HL-60 (cell line): ENCODE results near the gene NAALADL2.

Experiments used
- POLR2AphosphoS5 ChIP-seq: IDR thresholded peaks from 2 replicates; pipeline ENCODE4 v1.6.1; 2012; ENCODE audit warnings: low read depth
- TF ChIP-seq, protein P1 (sequence below): IDR thresholded peaks from 2 replicates; pipeline ENCODE4 v1.6.1; 2012; ENCODE audit warnings: low read depth; ENCODE audit not compliant: insufficient replicate concordance
- TF ChIP-seq, protein P2 (sequence below): IDR thresholded peaks from one replicate; pipeline ENCODE4 v1.5.1; 2011; ENCODE audit warnings: low read length, control low read depth, inconsistent platforms; ENCODE audit not compliant: insufficient read depth

DNA sequence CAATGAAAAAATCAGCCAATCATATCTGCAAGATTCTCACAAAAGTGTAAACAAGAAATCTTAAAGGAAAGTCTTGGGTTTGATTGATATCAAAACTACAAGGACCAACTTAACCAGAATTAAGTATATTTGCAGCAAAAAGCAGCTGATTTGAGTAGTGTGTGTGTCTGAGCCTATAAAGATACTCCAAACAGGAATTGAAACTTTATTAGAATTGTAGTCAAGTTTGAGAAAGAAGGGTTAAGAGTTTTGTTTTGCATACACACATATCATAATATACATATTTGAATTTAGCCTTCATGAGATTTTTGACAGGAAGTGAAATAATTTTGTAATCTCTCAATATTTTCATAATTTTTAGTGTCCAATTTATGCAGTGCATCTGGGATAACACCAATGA lies 300.1 kb downstream of the NAALADL2 start:
- TF ChIP-seq, protein P1, sequence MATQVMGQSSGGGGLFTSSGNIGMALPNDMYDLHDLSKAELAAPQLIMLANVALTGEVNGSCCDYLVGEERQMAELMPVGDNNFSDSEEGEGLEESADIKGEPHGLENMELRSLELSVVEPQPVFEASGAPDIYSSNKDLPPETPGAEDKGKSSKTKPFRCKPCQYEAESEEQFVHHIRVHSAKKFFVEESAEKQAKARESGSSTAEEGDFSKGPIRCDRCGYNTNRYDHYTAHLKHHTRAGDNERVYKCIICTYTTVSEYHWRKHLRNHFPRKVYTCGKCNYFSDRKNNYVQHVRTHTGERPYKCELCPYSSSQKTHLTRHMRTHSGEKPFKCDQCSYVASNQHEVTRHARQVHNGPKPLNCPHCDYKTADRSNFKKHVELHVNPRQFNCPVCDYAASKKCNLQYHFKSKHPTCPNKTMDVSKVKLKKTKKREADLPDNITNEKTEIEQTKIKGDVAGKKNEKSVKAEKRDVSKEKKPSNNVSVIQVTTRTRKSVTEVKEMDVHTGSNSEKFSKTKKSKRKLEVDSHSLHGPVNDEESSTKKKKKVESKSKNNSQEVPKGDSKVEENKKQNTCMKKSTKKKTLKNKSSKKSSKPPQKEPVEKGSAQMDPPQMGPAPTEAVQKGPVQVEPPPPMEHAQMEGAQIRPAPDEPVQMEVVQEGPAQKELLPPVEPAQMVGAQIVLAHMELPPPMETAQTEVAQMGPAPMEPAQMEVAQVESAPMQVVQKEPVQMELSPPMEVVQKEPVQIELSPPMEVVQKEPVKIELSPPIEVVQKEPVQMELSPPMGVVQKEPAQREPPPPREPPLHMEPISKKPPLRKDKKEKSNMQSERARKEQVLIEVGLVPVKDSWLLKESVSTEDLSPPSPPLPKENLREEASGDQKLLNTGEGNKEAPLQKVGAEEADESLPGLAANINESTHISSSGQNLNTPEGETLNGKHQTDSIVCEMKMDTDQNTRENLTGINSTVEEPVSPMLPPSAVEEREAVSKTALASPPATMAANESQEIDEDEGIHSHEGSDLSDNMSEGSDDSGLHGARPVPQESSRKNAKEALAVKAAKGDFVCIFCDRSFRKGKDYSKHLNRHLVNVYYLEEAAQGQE = no peak
- TF ChIP-seq, protein P2, sequence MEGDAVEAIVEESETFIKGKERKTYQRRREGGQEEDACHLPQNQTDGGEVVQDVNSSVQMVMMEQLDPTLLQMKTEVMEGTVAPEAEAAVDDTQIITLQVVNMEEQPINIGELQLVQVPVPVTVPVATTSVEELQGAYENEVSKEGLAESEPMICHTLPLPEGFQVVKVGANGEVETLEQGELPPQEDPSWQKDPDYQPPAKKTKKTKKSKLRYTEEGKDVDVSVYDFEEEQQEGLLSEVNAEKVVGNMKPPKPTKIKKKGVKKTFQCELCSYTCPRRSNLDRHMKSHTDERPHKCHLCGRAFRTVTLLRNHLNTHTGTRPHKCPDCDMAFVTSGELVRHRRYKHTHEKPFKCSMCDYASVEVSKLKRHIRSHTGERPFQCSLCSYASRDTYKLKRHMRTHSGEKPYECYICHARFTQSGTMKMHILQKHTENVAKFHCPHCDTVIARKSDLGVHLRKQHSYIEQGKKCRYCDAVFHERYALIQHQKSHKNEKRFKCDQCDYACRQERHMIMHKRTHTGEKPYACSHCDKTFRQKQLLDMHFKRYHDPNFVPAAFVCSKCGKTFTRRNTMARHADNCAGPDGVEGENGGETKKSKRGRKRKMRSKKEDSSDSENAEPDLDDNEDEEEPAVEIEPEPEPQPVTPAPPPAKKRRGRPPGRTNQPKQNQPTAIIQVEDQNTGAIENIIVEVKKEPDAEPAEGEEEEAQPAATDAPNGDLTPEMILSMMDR = no peak
- no peak for TF ChIP-seq POLR2AphosphoS5
